ENCODE results near the gene PITPNB. TPM values are rescaled to one million over a fixed set of nuclear protein-coding genes. Genes with fewer than 3 reads are reported as not detected.

PITPNB gene
- polyA plus RNA-seq, 3 donors from 2014 or later: 46.1 to 78.1 (median 66.7) TPM

GRCh38 chr22:27868732-27869282 is 50.2 kb downstream of the PITPNB start:
- Mint-ChIP-seq H3K4me3 (no peak overlapping the region), H3K4me1 (peaks cover 12 to 36% of the 10 kb centered on the region in 2 donors), H3K27ac (peak overlapping the region in 1 of 6 donors; percentile 34), H3K36me3 (peaks cover 12 to 14% (median 14%) of the 10 kb centered on the region in 3 donors), H3K27me3 (ENCODE audit: low read depth in 3 of 3) (no peaks in the 10 kb centered on the region), H3K9me3 (no peaks in the 10 kb centered on the region)
- no peak for DNase-seq

GRCh38 chr22:27867953-27868731 is 50.9 kb downstream of the PITPNB start:
- DNase-seq: no peak
- H3K27me3 Mint-ChIP-seq (ENCODE audit: low read depth in 3 of 3): no peaks in the 10 kb centered on the region
- no peak overlapping the region for H3K4me3 Mint-ChIP-seq

GRCh38 chr22:27867085-27867952 is 51.7 kb downstream of the PITPNB start:
- Mint-ChIP-seq H3K9me3 (no peaks in the 10 kb centered on the region), H3K4me3 (no peak overlapping the region), H3K27me3 (ENCODE audit: low read depth in 3 of 3) (no peaks in the 10 kb centered on the region), H3K36me3 (peaks cover 9 to 14% (median 14%) of the 10 kb centered on the region in 3 donors), H3K4me1 (peaks cover 12 to 36% of the 10 kb centered on the region in 2 donors), H3K27ac (peak overlapping the region in 2 of 6 donors; percentile 6 to 34)
- DNase-seq: no peak

More at GRCh38 chr22:27867953-27868731, 50.9 kb downstream of the PITPNB start:
- Mint-ChIP-seq H3K27ac (peak overlapping the region in 2 of 6 donors; percentile 14 to 34), H3K36me3 (peaks cover 12 to 14% (median 14%) of the 10 kb centered on the region in 3 donors), H3K9me3 (no peaks in the 10 kb centered on the region), H3K4me1 (peaks cover 12 to 36% of the 10 kb centered on the region in 2 donors)

GRCh38 chr22:27866135-27867084 is 52.6 kb downstream of the PITPNB start:
- Mint-ChIP-seq H3K4me1 (peaks cover 12 to 36% of the 10 kb centered on the region in 2 donors), H3K36me3 (peaks cover 8 to 19% (median 16%) of the 10 kb centered on the region in 3 donors), H3K27ac (peak overlapping the region in 1 of 6 donors; percentile 41), H3K4me3 (no peak overlapping the region), H3K9me3 (no peaks in the 10 kb centered on the region), H3K27me3 (ENCODE audit: low read depth in 3 of 3) (no peaks in the 10 kb centered on the region)
- no peak for DNase-seq

GRCh38 chr22:27865496-27865895 is 53.6 kb downstream of the PITPNB start:
- Mint-ChIP-seq H3K9me3 (no peaks in the 10 kb centered on the region), H3K27ac (no peak overlapping the region), H3K27me3 (ENCODE audit: low read depth in 3 of 3) (no peaks in the 10 kb centered on the region), H3K36me3 (peaks cover 4 to 14% (median 10%) of the 10 kb centered on the region in 3 donors), H3K4me3 (no peak overlapping the region), H3K4me1 (peaks cover 12 to 36% of the 10 kb centered on the region in 2 donors)
- no peak for DNase-seq

GRCh38 chr22:27863556-27863955 is 55.5 kb downstream of the PITPNB start:
- DNase-seq: no peak
- Mint-ChIP-seq H3K4me3 (no peak overlapping the region), H3K27me3 (ENCODE audit: low read depth in 3 of 3) (no peaks in the 10 kb centered on the region), H3K4me1 (peaks cover 12 to 33% of the 10 kb centered on the region in 2 donors), H3K36me3 (peaks cover 11 to 25% (median 12%) of the 10 kb centered on the region in 3 donors), H3K27ac (peak overlapping the region in 1 of 6 donors; percentile 28), H3K9me3 (no peaks in the 10 kb centered on the region)

GRCh38 chr22:27863001-27863400 is 56.1 kb downstream of the PITPNB start:
- peaks cover 17 to 25% (median 17%) of the 10 kb centered on the region in 3 donors for H3K36me3 Mint-ChIP-seq
- DNase-seq: no peak
- no peak overlapping the region for H3K4me3 Mint-ChIP-seq
- H3K27ac Mint-ChIP-seq: peak overlapping the region in 1 of 6 donors; percentile 28
- no peaks in the 10 kb centered on the region for H3K9me3 Mint-ChIP-seq
- no peaks in the 10 kb centered on the region for H3K27me3 Mint-ChIP-seq (ENCODE audit: low read depth in 3 of 3)
- peaks cover 10 to 27% of the 10 kb centered on the region in 2 donors for H3K4me1 Mint-ChIP-seq

GRCh38 chr22:27859336-27859735 is 59.7 kb downstream of the PITPNB start:
- no peaks in the 10 kb centered on the region for H3K27me3 Mint-ChIP-seq (ENCODE audit: low read depth in 3 of 3)
- H3K4me1 Mint-ChIP-seq: peaks cover 2 to 5% of the 10 kb centered on the region in 2 donors
- H3K27ac Mint-ChIP-seq: peak overlapping the region in 2 of 6 donors; percentile 8 to 17
- no peaks in the 10 kb centered on the region for H3K9me3 Mint-ChIP-seq
- DNase-seq: no peak
- H3K36me3 Mint-ChIP-seq: peaks cover 28 to 39% (median 29%) of the 10 kb centered on the region in 3 donors
- H3K4me3 Mint-ChIP-seq: no peak overlapping the region

- Mint-ChIP-seq H3K4me3 (no peak overlapping the region), H3K4me1 (peaks cover 10 to 12% of the 10 kb centered on the region in 2 donors), H3K27me3 (ENCODE audit: low read depth in 3 of 3) (peaks cover 0 to under 1% (median 0%) of the 10 kb centered on the region in 3 donors), H3K27ac (no peak overlapping the region), H3K36me3 (peaks cover 27 to 40% (median 32%) of the 10 kb centered on the region in 3 donors), H3K9me3 (no peaks in the 10 kb centered on the region)
- no peak for DNase-seq
Measured at GRCh38 chr22:27858626-27859025, 60.4 kb downstream of the PITPNB start.

- Mint-ChIP-seq H3K4me3 (no peak overlapping the region), H3K27me3 (ENCODE audit: low read depth in 3 of 3) (peaks cover 0 to 3% (median 0%) of the 10 kb centered on the region in 3 donors), H3K27ac (no peak overlapping the region)
Measured at GRCh38 chr22:27857443-27857842, 61.6 kb downstream of the PITPNB start.

GRCh38 chr22:27856386-27856785 is 62.7 kb downstream of the PITPNB start:
- no peak for DNase-seq
- Mint-ChIP-seq H3K9me3 (no peaks in the 10 kb centered on the region), H3K27me3 (ENCODE audit: low read depth in 3 of 3) (peaks cover 0 to 3% (median 0%) of the 10 kb centered on the region in 3 donors), H3K4me1 (peaks cover 14 to 19% of the 10 kb centered on the region in 2 donors), H3K27ac (peak overlapping the region in 3 of 6 donors; percentile 45 to 85 (median 45)), H3K4me3 (no peak overlapping the region), H3K36me3 (peaks cover 20 to 49% (median 35%) of the 10 kb centered on the region in 3 donors)

More at GRCh38 chr22:27857443-27857842, 61.6 kb downstream of the PITPNB start:
- Mint-ChIP-seq H3K36me3 (peaks cover 28 to 47% (median 34%) of the 10 kb centered on the region in 3 donors), H3K4me1 (peaks cover 14 to 19% of the 10 kb centered on the region in 2 donors), H3K9me3 (no peaks in the 10 kb centered on the region)
- no peak for DNase-seq

- peak overlapping the region in 5 of 6 donors; percentile 41 to 85 (median 65) for H3K27ac Mint-ChIP-seq
- peak; percentile 28 to 49 (median 47) for DNase-seq
- peaks cover 14 to 64% (median 30%) of the 10 kb centered on the region in 3 donors for H3K36me3 Mint-ChIP-seq
- H3K4me1 Mint-ChIP-seq: peaks cover 14 to 19% of the 10 kb centered on the region in 2 donors
- peaks cover 0 to 3% (median 0%) of the 10 kb centered on the region in 3 donors for H3K27me3 Mint-ChIP-seq (ENCODE audit: low read depth in 3 of 3)
- no peaks in the 10 kb centered on the region for H3K9me3 Mint-ChIP-seq
- H3K4me3 Mint-ChIP-seq: peak overlapping the region in 3 of 5 donors; percentile 12 to 61 (median 23)
Measured at GRCh38 chr22:27853424-27853823, 65.6 kb downstream of the PITPNB start.

All from immature natural killer cell (primary cell).